Ectodermal cell (in vitro differentiated cells): ENCODE data around the gene CLEC16A.

ENCODE experiments used
- H3K27ac ChIP-seq: 2 replicates; pipeline ENCODE4 v1.7.0; 2013; ENCODE audit warnings: mild to moderate bottlenecking, low read depth, low read length; ENCODE audit not compliant: insufficient read depth, poor library complexity, severe bottlenecking
- H3K27me3 ChIP-seq: 2 replicates; pipeline ENCODE4 v1.7.0; 2013; ENCODE audit warnings: mild to moderate bottlenecking, low read length; ENCODE audit not compliant: insufficient read depth, control insufficient read depth, poor library complexity, severe bottlenecking
- H3K36me3 ChIP-seq: one replicate; pipeline ENCODE4 v1.7.0; 2013; ENCODE audit warnings: low read length; ENCODE audit not compliant: control insufficient read depth, insufficient read depth
- H3K4me1 ChIP-seq: one replicate; pipeline ENCODE4 v1.7.0; 2013; ENCODE audit warnings: low read length; ENCODE audit not compliant: control insufficient read depth, insufficient read depth
- H3K4me3 ChIP-seq: 2 replicates; pipeline ENCODE4 v1.7.0; 2013; ENCODE audit warnings: low read depth, low read length, control low read depth; ENCODE audit not compliant: insufficient read depth
- H3K9me3 ChIP-seq: 2 replicates; pipeline ENCODE4 v1.7.0; 2013; ENCODE audit warnings: mild to moderate bottlenecking, low read length, moderate library complexity; ENCODE audit not compliant: control insufficient read depth
- WGBS, 2 experiments: methylation state at CpG; one replicate each; pipeline ENCODE4 v1.1.7; 2013; ENCODE audit warnings: missing lambda C conversion rate in 2 of 2; 5-methylcytosine and 5-hydroxymethylcytosine counted together

The CLEC16A gene

GRCh38 chr16:11088074-11088730 lies 143.8 kb downstream of the CLEC16A start:
- 91 to 93% methylated on average over 11 of the region's 11 CpGs for WGBS, 2 experiments
- H3K36me3 ChIP-seq, result no peaks in the 10 kb centered on the region
- no peak overlapping the region for H3K27ac ChIP-seq
- no peak overlapping the region for H3K4me3 ChIP-seq
- H3K9me3 ChIP-seq, result no peaks in the 10 kb centered on the region
- H3K4me1 ChIP-seq, result peaks cover 22% of the 10 kb centered on the region
- H3K27me3 ChIP-seq, result no peaks in the 10 kb centered on the region

- H3K27me3 ChIP-seq, result no peaks in the 10 kb centered on the region
- no peak overlapping the region for H3K27ac ChIP-seq
- no peaks in the 10 kb centered on the region for H3K9me3 ChIP-seq
- no peak overlapping the region for H3K4me3 ChIP-seq
- no peaks in the 10 kb centered on the region for H3K36me3 ChIP-seq
- WGBS, 2 experiments, result 86 to 90% methylated on average over 5 to 6 of the region's 6 CpGs
- peaks cover 22% of the 10 kb centered on the region for H3K4me1 ChIP-seq
Measured at GRCh38 chr16:11088831-11089230, 144.5 kb downstream of the CLEC16A start.

GRCh38 chr16:11089504-11090124 lies 145.2 kb downstream of the CLEC16A start:
- Histone ChIP-seq H3K4me1 (peaks cover 24% of the 10 kb centered on the region), H3K36me3 (no peaks in the 10 kb centered on the region), H3K27ac (no peak overlapping the region), H3K4me3 (no peak overlapping the region), H3K9me3 (no peaks in the 10 kb centered on the region), H3K27me3 (no peaks in the 10 kb centered on the region)
- WGBS, 2 experiments, result 93% methylated on average over 12 of the region's 12 CpGs

- H3K9me3 ChIP-seq, result no peaks in the 10 kb centered on the region
- no peak overlapping the region for H3K4me3 ChIP-seq
- no peak overlapping the region for H3K27ac ChIP-seq
- peaks cover 20% of the 10 kb centered on the region for H3K4me1 ChIP-seq
- H3K27me3 ChIP-seq, result no peaks in the 10 kb centered on the region
- H3K36me3 ChIP-seq, result no peaks in the 10 kb centered on the region
- 77 to 79% methylated on average over 6 of the region's 6 CpGs for WGBS, 2 experiments
Measured at GRCh38 chr16:11090232-11090631, 145.9 kb downstream of the CLEC16A start.

GRCh38 chr16:11091021-11091785 lies 146.8 kb downstream of the CLEC16A start:
- Histone ChIP-seq H3K27me3 (no peaks in the 10 kb centered on the region), H3K9me3 (no peaks in the 10 kb centered on the region), H3K27ac (no peak overlapping the region), H3K4me3 (no peak overlapping the region), H3K36me3 (no peaks in the 10 kb centered on the region), H3K4me1 (peaks cover 15% of the 10 kb centered on the region)
- 93 to 96% methylated on average over 14 of the region's 14 CpGs for WGBS, 2 experiments

GRCh38 chr16:11092788-11093571 lies 148.6 kb downstream of the CLEC16A start:
- no peaks in the 10 kb centered on the region for H3K36me3 ChIP-seq
- H3K27me3 ChIP-seq, result no peaks in the 10 kb centered on the region
- H3K4me3 ChIP-seq, result no peak overlapping the region
- H3K9me3 ChIP-seq, result no peaks in the 10 kb centered on the region
- WGBS, 2 experiments, result 85 to 88% methylated on average over 12 of the region's 12 CpGs
- no peak overlapping the region for H3K27ac ChIP-seq
- peaks cover 11% of the 10 kb centered on the region for H3K4me1 ChIP-seq

GRCh38 chr16:11093572-11094074 lies 149.3 kb downstream of the CLEC16A start:
- 83 to 86% methylated on average over 10 of the region's 10 CpGs for WGBS, 2 experiments
- Histone ChIP-seq H3K27ac (no peak overlapping the region), H3K36me3 (no peaks in the 10 kb centered on the region), H3K27me3 (no peaks in the 10 kb centered on the region), H3K4me1 (peaks cover 8% of the 10 kb centered on the region), H3K9me3 (no peaks in the 10 kb centered on the region), H3K4me3 (no peak overlapping the region)

- no peak overlapping the region for H3K27ac ChIP-seq
- WGBS, 2 experiments, result 65 to 74% methylated on average over 8 of the region's 8 CpGs
- no peaks in the 10 kb centered on the region for H3K27me3 ChIP-seq
- H3K9me3 ChIP-seq, result no peaks in the 10 kb centered on the region
- no peak overlapping the region for H3K4me3 ChIP-seq
- peaks cover 8% of the 10 kb centered on the region for H3K4me1 ChIP-seq
- no peaks in the 10 kb centered on the region for H3K36me3 ChIP-seq
Measured at GRCh38 chr16:11094075-11094856, 149.9 kb downstream of the CLEC16A start.

- WGBS, 2 experiments, result 86 to 91% methylated on average over 10 of the region's 10 CpGs
- Histone ChIP-seq H3K36me3 (no peaks in the 10 kb centered on the region), H3K27me3 (no peaks in the 10 kb centered on the region), H3K27ac (no peak overlapping the region), H3K4me1 (peaks cover 8% of the 10 kb centered on the region), H3K4me3 (no peak overlapping the region), H3K9me3 (no peaks in the 10 kb centered on the region)
Measured at GRCh38 chr16:11094857-11095565, 150.6 kb downstream of the CLEC16A start.
